Uterine smooth muscle cell (primary cell): ENCODE results near the gene SP100. TPM values are rescaled to one million over a fixed set of nuclear protein-coding genes. Genes with fewer than 3 reads are reported as not detected.

Experiments
- total RNA-seq: library from RNA; depleted of rRNA; stranded (reverse); fragments of >200 nt; gene quantifications from 2 replicates; pipeline ENCODE4 v1.2.3, GENCODE V29; 2014

SP100 gene
- total RNA-seq = 92.0 and 106 TPM in 2 replicates

DNA sequence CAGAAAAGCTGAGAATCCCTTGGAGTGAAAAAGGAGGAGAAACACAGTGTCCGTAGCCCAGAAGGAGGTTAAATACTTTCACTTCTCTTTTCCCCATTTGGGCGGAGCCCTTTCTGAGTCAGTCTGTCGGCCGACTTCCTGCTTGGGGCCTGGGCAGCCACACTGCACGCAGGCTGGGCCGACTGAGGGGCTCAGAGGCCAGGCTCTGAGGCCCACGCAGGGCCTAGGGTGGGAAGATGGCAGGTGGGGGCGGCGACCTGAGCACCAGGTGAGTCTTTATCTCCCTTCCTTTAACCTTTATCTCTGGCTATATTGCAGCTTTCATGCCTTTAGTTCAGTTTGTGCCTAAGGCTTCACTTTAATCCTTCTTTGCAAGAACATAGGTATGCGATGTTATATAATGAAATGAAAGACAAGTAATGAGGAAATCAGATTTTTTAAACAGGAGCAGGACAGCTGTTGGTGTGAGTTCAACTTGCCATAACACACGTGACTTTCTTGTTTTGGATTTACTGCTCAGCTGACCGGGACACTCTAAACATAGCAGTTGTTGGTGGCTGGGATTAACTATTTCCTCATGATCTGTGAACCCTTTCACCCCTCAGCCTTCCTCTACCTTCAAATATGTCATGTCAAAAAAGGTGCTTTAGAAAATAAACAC is at the start of gene SP100:
SP100 (plus strand) TSS at position 141 of the 661 bp plus-strand sequence; CDS start at position 237, 96 bp downstream.

Other genes starting within 250 kb of the SP100 start
- 3.6 and 4.2 TPM in 2 replicates for gene SP110, start 196.2 kb upstream of the SP100 start, total RNA-seq
- 2.0 and 2.6 TPM in 2 replicates for gene SP140, start 190.5 kb upstream of the SP100 start, total RNA-seq
- gene SP140L, start 89.0 kb upstream of the SP100 start, total RNA-seq = 7.1 and 12.2 TPM in 2 replicates